ENCODE measurements around the gene SEL1L. TPM values are rescaled to one million over a fixed set of nuclear protein-coding genes. Genes with fewer than 3 reads are reported as not detected.
A peak's percentile ranks its signal among the peaks of the same experiment; 100 is the strongest.
"Not testable (repeated sequence)": the region's sequence is repeated elsewhere in the genome, so short reads cannot be mapped to it uniquely, and the experiment has no call there.

SEL1L gene
- total RNA-seq, 4 donors from 2014 or later = 30.4 to 41.9 (median 34.0) TPM

GRCh38 chr14:81464253-81465002 lies 69.2 kb downstream of the SEL1L start:
- TF ChIP-seq CTCF (IDR thresholded peaks at IDR 0.05) (peak in 1 of 3 donors; percentile 47), POLR2A (IDR thresholded peaks at IDR 0.05) (no peak)
- H3K4me3 ChIP-seq (ENCODE audit: low read depth, poor library complexity, severe bottlenecking) = no peak overlapping the region
- peak in 1 of 2 donors; percentile 60 for DNase-seq (ENCODE audit: low spot score in 2 of 2)
- 14 to 18% methylated on average over 15 of the region's 15 CpGs for WGBS, 2 donors
- intact Hi-C loops (cut with DNase I; ENCODE audit: low total_unique reads) = no loop called here

- H3K4me3 ChIP-seq (ENCODE audit: low read depth, poor library complexity, severe bottlenecking); intact Hi-C loops (cut with DNase I; ENCODE audit: low total_unique reads); DNase-seq (ENCODE audit: low spot score in 2 of 2): not testable (repeated sequence)
- WGBS, 2 donors = 95 to 96% methylated on average over 22 to 25 of the region's 30 CpGs
These were observed 71.3 kb downstream of the SEL1L start for GRCh38 chr14:81462356-81462755.

GRCh38 chr14:81459912-81460311 lies 73.7 kb downstream of the SEL1L start:
- WGBS, 2 donors = 93 to 94% methylated on average over 4 of the region's 4 CpGs
- intact Hi-C loops (cut with DNase I; ENCODE audit: low total_unique reads) = no loop called here

GRCh38 chr14:81458352-81458751 lies 75.3 kb downstream of the SEL1L start:
- no peak overlapping the region for H3K4me3 ChIP-seq (ENCODE audit: low read depth, poor library complexity, severe bottlenecking)
- WGBS, 2 donors = 91 to 94% methylated on average over 8 of the region's 8 CpGs
- intact Hi-C loops (cut with DNase I; ENCODE audit: low total_unique reads) = no loop called here
- TF ChIP-seq CTCF (IDR thresholded peaks at IDR 0.05) (no peak), POLR2A (IDR thresholded peaks at IDR 0.05) (no peak)
- no peak for DNase-seq (ENCODE audit: low spot score in 2 of 2)

More at GRCh38 chr14:81459912-81460311, 73.7 kb downstream of the SEL1L start:
- no peak for TF ChIP-seq POLR2A (IDR thresholded peaks at IDR 0.05)
- TF ChIP-seq CTCF (IDR thresholded peaks at IDR 0.05) = no peak
- DNase-seq (ENCODE audit: low spot score in 2 of 2) = no peak
- H3K4me3 ChIP-seq (ENCODE audit: low read depth, poor library complexity, severe bottlenecking) = no peak overlapping the region

GRCh38 chr14:81455390-81455789 lies 78.3 kb downstream of the SEL1L start:
- no peak for DNase-seq (ENCODE audit: low spot score in 2 of 2)
- intact Hi-C loops (cut with DNase I; ENCODE audit: low total_unique reads) = no loop called here
- 77 to 79% methylated on average over 5 of the region's 5 CpGs for WGBS, 2 donors
- TF ChIP-seq CTCF (IDR thresholded peaks at IDR 0.05) (no peak), POLR2A (IDR thresholded peaks at IDR 0.05) (no peak)
- H3K4me3 ChIP-seq (ENCODE audit: low read depth, poor library complexity, severe bottlenecking) = no peak overlapping the region

- TF ChIP-seq CTCF (IDR thresholded peaks at IDR 0.05) (no peak), POLR2A (IDR thresholded peaks at IDR 0.05) (no peak)
- 82 to 83% methylated on average over 5 of the region's 5 CpGs for WGBS, 2 donors
- no peak overlapping the region for H3K4me3 ChIP-seq (ENCODE audit: low read depth, poor library complexity, severe bottlenecking)
- no peak for DNase-seq (ENCODE audit: low spot score in 2 of 2)
- intact Hi-C loops (cut with DNase I; ENCODE audit: low total_unique reads) = loop anchor here (5.0 kb wide), 1 partner anchor 187 kb away; no protein-coding TSS in a partner anchor
These were observed 79.0 kb downstream of the SEL1L start for GRCh38 chr14:81454572-81455218.

Measured in lower leg skin (tissue), 4 donors.